Measurements from ENCODE around the gene ITGB6.

DNA sequence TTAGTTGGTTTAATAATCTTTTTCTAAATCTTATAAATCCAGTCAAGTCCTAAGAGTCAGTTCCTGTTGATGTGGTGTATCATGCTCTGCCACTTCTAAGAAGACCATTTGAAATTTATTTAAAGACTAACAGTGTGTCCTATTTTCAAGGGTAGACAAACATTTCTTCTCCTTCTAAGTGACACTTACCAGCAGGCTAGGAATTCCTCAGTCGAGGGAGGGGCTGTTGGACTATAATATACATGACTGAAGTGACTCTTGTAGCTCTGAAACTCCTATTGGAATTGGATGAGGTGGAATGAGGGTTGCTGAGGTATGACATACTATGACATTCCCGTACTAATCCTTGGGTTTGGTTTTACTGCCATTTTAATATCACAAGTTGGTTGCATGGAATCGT, 30.6 kb downstream of the ITGB6 start:
- TF ChIP-seq CTCF (IDR thresholded peaks at IDR 0.05; ENCODE audit: insufficient read depth, low read depth, low read length) (no peak), EZH2 (IDR thresholded peaks at IDR 0.05; ENCODE audit: insufficient read depth, low read length) (no peak)

Data from astrocyte (in vitro differentiated cells and primary cell).